Activated CD4-positive, alpha-beta T cell treated with anti-CD3 and anti-CD28 coated beads, Interleukin-2, Interleukin-4, amounts not matched to agents 100 ng/mL and 50 ng/mL, durations not matched to agents 16 hours and 8 hours (primary cell): Measurements from ENCODE around the gene BCAS3.

Experiments
- DNase-seq: peaks from one replicate; pipeline ENCODE4 v3.0.0-alpha.2; 2020; ENCODE audit warnings: low spot score

Gene BCAS3

GRCh38 chr17:61254904-61255303 lies 577.3 kb downstream of the BCAS3 start:
- no peak for DNase-seq

- DNase-seq = no peak
Observed at GRCh38 chr17:61255647-61256046, 578.0 kb downstream of the BCAS3 start.

GRCh38 chr17:61259360-61259759 lies 581.7 kb downstream of the BCAS3 start:
- no peak for DNase-seq

- DNase-seq = no peak
Observed at GRCh38 chr17:61260071-61260797, 582.6 kb downstream of the BCAS3 start.

- DNase-seq = no peak
Observed at GRCh38 chr17:61261001-61261637, 583.5 kb downstream of the BCAS3 start.

GRCh38 chr17:61265397-61265796 lies 587.7 kb downstream of the BCAS3 start:
- DNase-seq = no peak

GRCh38 chr17:61267847-61268246 lies 590.2 kb downstream of the BCAS3 start:
- no peak for DNase-seq

GRCh38 chr17:61275395-61275794 lies 597.7 kb downstream of the BCAS3 start:
- DNase-seq = no peak

GRCh38 chr17:61276806-61277205 lies 599.2 kb downstream of the BCAS3 start:
- no peak for DNase-seq

- no peak for DNase-seq
Observed at GRCh38 chr17:61279476-61280145, 602.0 kb downstream of the BCAS3 start.

GRCh38 chr17:61280338-61280737 lies 602.7 kb downstream of the BCAS3 start:
- DNase-seq = peak; percentile 41

GRCh38 chr17:61280851-61281250 lies 603.2 kb downstream of the BCAS3 start:
- no peak for DNase-seq

GRCh38 chr17:61282377-61282776 lies 604.7 kb downstream of the BCAS3 start:
- no peak for DNase-seq

GRCh38 chr17:61283043-61283442 lies 605.4 kb downstream of the BCAS3 start:
- DNase-seq = no peak

GRCh38 chr17:61284174-61284573 lies 606.5 kb downstream of the BCAS3 start:
- DNase-seq = no peak

GRCh38 chr17:61284746-61285145 lies 607.1 kb downstream of the BCAS3 start:
- DNase-seq = no peak

- peak; percentile 12 for DNase-seq
Observed at GRCh38 chr17:61285526-61286320, 608.1 kb downstream of the BCAS3 start.

GRCh38 chr17:61286449-61286848 lies 608.8 kb downstream of the BCAS3 start:
- DNase-seq = no peak

GRCh38 chr17:61289408-61290385 lies 612.0 kb downstream of the BCAS3 start:
- no peak for DNase-seq

GRCh38 chr17:61291451-61292285 lies 614.0 kb downstream of the BCAS3 start:
- DNase-seq = no peak
